ENCODE data around the gene PRDX1.

- TF ChIP-seq KDM1A (IDR thresholded peaks at IDR 0.05; ENCODE audit: low read depth), result no peak
- TF ChIP-seq CTCF (IDR thresholded peaks at IDR 0.05), result no peak
- no peak for TF ChIP-seq KDM5A (IDR thresholded peaks at IDR 0.05)
- no peak for TF ChIP-seq POLR2A (IDR thresholded peaks at IDR 0.05; ENCODE audit: low read length)
- TF ChIP-seq PBX3 (IDR thresholded peaks at IDR 0.05), result no peak
- no peak for TF ChIP-seq HOXA7 (CRISPR knock-in tag; IDR thresholded peaks at IDR 0.05)
- no peak for TF ChIP-seq ZFP36 (IDR thresholded peaks at IDR 0.05; ENCODE audit: borderline replicate concordance, partially characterized antibody)
- no peak for TF ChIP-seq CHD2 (IDR thresholded peaks at IDR 0.05; ENCODE audit: low read length, partially characterized antibody)
- no peak for TF ChIP-seq ZNF302 (CRISPR knock-in tag; IDR thresholded peaks at IDR 0.05)
- no peak for TF ChIP-seq FOSB (CRISPR knock-in tag; IDR thresholded peaks at IDR 0.05)
- TF ChIP-seq PHF8 (IDR thresholded peaks at IDR 0.05; ENCODE audit: borderline replicate concordance, low read depth), result no peak
- TF ChIP-seq MAZ (IDR thresholded peaks at IDR 0.05; ENCODE audit: borderline replicate concordance, low read depth, low read length), result no peak
- TF ChIP-seq NR3C1 (IDR thresholded peaks at IDR 0.05), result no peak
Measured at GRCh38 chr1:45551684-45552083, 30.0 kb upstream of the PRDX1 start.

All from A549 (cell line).